Activated CD8-positive, alpha-beta memory T cell treated with anti-CD3 and anti-CD28 coated beads, Interleukin-2, amount 50 U/mL, for 48 hours (primary cell): Measurements from ENCODE around the gene ADGRG1.
"Not testable (repeated sequence)": the region's sequence is repeated elsewhere in the genome, so short reads cannot be mapped to it uniquely, and the experiment has no call there.

Experiments
- DNase-seq: peaks from one replicate; pipeline ENCODE4 v3.0.0-alpha.2; 2020

ADGRG1 gene

DNA sequence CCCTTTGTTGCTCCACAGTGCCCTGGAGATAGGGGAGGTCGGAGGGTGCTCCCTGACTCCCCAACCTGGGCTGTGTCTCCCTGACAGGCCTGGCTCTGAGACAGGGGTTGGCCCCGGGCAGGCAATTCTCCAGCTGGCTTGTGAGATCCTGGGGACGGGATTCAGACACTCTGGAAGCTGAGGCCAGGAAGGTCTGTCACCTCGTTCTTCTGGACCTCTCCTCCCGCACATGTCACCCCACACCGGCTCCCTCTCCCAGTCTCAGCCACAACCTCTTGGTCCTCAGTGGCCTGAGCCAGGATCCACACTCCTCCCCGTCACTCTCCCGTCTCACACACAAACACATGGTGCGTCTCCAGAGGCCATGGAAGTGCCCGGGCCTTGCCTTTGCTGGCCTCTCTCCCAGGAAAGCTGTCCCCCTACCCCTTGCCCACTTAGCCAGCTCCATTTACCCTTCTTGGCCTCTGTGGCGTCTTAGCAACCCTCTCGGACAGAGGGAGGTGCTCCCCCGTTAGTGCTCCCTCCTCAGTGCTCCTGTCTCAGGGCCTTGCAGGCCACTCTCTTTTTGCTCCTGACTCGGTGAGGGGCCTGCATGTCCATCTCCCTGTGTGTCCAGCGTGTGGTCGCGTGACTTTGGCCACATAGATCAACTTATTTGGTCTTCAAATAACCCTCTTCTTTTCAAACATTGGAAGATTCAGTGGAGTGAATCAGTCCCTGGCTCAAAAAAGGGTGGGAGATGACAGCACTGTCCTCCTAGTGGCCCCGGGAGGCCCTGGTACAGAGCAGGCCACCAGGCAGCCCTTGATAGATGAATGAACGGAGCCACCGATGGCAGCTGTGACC lies 40.4 kb downstream of the ADGRG1 start:
- DNase-seq: no peak

- no peak for DNase-seq
These were observed 41.2 kb downstream of the ADGRG1 start for GRCh38 chr16:57669476-57670162.

- no peak for DNase-seq
These were observed 41.8 kb downstream of the ADGRG1 start for GRCh38 chr16:57670196-57670595.

- DNase-seq: not testable (repeated sequence)
These were observed 43.0 kb downstream of the ADGRG1 start for GRCh38 chr16:57671451-57671850.

- no peak for DNase-seq
These were observed 44.0 kb downstream of the ADGRG1 start for GRCh38 chr16:57672416-57672815.

GRCh38 chr16:57672824-57673223 lies 44.4 kb downstream of the ADGRG1 start:
- no peak for DNase-seq

- DNase-seq: no peak
These were observed 47.5 kb downstream of the ADGRG1 start for GRCh38 chr16:57675741-57676551.

GRCh38 chr16:57676553-57677085 lies 48.2 kb downstream of the ADGRG1 start:
- DNase-seq: no peak

DNA sequence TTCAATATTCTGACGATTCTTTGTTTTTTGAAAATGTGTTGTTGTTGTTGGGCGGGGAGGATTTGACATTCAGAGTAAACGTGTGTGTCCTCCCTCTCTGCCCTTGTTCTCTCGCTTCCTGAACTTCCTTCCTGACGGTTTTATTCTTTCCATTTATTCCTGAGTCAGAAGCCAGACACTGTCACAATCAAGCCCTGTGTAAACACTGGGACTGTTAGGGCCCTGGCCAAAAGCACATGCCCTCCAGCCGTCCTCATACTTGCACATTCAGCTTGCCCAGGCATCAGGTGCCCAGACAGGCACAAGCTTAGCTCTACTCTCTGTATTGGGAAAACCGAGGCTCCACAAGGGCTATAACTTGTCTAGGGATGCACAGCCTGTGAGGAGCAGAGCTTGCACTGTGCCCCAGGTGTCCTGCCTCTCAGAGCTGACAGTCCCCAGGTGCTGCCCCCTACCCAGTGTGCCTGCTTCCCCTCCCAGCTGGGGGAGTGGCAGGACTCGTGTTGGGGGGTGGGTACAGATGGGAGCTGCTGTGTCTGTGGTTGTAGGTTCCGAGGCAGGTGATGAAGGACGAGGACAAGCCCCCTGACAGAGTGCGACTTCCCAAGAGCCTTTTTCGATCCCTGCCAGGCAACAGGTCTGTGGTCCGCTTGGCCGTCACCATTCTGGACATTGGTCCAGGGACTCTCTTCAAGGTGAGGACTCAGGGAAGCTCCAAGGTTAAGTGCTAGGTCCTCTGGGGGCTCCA lies 49.4 kb downstream of the ADGRG1 start:
- DNase-seq: no peak

DNA sequence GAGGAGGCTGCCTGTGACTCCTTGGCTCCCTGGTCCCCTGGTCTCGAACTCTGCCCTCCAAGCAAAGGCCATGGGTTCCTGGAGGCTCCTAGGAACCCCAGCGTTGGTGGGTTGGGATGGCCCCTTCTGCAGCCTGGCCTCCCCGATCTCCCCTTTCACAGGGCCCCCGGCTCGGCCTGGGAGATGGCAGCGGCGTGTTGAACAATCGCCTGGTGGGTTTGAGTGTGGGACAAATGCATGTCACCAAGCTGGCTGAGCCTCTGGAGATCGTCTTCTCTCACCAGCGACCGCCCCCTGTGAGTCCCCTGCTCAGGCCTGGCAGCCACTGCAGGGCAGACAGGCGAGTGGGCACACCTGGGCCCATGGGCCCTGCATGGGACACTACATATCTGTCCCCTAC lies 50.6 kb downstream of the ADGRG1 start:
- no peak for DNase-seq

- no peak for DNase-seq
These were observed 51.5 kb downstream of the ADGRG1 start for GRCh38 chr16:57679767-57680482.

GRCh38 chr16:57680842-57681375 lies 52.5 kb downstream of the ADGRG1 start:
- DNase-seq: no peak

GRCh38 chr16:57681950-57682728 lies 53.7 kb downstream of the ADGRG1 start:
- no peak for DNase-seq

GRCh38 chr16:57682809-57683635 lies 54.6 kb downstream of the ADGRG1 start:
- no peak for DNase-seq

- DNase-seq: no peak
These were observed 55.5 kb downstream of the ADGRG1 start for GRCh38 chr16:57683636-57684545.

- no peak for DNase-seq
These were observed 56.4 kb downstream of the ADGRG1 start for GRCh38 chr16:57684626-57685358.

DNA sequence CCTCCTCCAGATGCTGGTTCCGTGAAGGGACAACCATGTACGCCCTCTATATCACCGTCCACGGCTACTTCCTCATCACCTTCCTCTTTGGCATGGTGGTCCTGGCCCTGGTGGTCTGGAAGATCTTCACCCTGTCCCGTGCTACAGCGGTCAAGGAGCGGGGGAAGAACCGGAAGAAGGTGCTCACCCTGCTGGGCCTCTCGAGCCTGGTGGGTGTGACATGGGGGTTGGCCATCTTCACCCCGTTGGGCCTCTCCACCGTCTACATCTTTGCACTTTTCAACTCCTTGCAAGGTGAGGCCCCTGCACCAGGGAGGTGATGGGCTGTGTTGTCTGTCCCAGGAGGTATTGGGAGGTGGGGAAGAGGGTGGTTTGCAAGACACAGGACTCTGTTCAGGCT lies 57.2 kb downstream of the ADGRG1 start:
- no peak for DNase-seq

- DNase-seq: no peak
These were observed 58.1 kb downstream of the ADGRG1 start for GRCh38 chr16:57686577-57686976.
